ENCODE measurements around the gene ITGA11.

ITGA11 gene

GRCh38 chr15:68471541-68471940 lies 39.6 kb upstream of the ITGA11 start:
- no peak for TF ChIP-seq CTCF (IDR thresholded peaks at IDR 0.05)

- no peak for TF ChIP-seq CTCF (IDR thresholded peaks at IDR 0.05)
Measured at GRCh38 chr15:68470976-68471375, 39.0 kb upstream of the ITGA11 start.

GRCh38 chr15:68470049-68470742 lies 38.2 kb upstream of the ITGA11 start:
- no peak; the same call in 1 of the 2 replicates for TF ChIP-seq CTCF (IDR thresholded peaks at IDR 0.05)

- no peak for TF ChIP-seq CTCF (IDR thresholded peaks at IDR 0.05)
Measured at GRCh38 chr15:68469162-68470048, 37.4 kb upstream of the ITGA11 start.

- no peak for TF ChIP-seq CTCF (IDR thresholded peaks at IDR 0.05)
Measured at GRCh38 chr15:68466876-68467275, 34.9 kb upstream of the ITGA11 start.

GRCh38 chr15:68465861-68466560 lies 34.0 kb upstream of the ITGA11 start:
- TF ChIP-seq CTCF (IDR thresholded peaks at IDR 0.05) = no peak

GRCh38 chr15:68464448-68465090 lies 32.6 kb upstream of the ITGA11 start:
- TF ChIP-seq CTCF (IDR thresholded peaks at IDR 0.05) = no peak
